CD4-positive, alpha-beta memory T cell (primary cell): ENCODE measurements around the gene NARS2. TPM values are rescaled to one million over a fixed set of nuclear protein-coding genes. Genes with fewer than 3 reads are reported as not detected.
A peak's percentile ranks its signal among the peaks of the same experiment; 100 is the strongest.

Experiments
- CTCF ChIA-PET: fragments of 350-600 bp; sonication (Branson Sonifier 250); formaldehyde crosslinking; loops from one replicate; lab custom pipeline; 2021; ENCODE audit warnings: inconsistent platforms; ENCODE audit not compliant: partially characterized antibody; lab: Charles Lee
- POLR2A ChIA-PET: fragments of 350-600 bp; sonication (Branson Sonifier 250); formaldehyde crosslinking; loops from one replicate; lab custom pipeline; 2021; ENCODE audit not compliant: partially characterized antibody; lab: Charles Lee
- DNase-seq, 5 donors: peaks; one replicate each; pipeline versions ENCODE4 v3.0.0 to v3.0.0-alpha.2; 2020 to 2022; ENCODE audit warnings: mixed read lengths in 1 of 5
- H3K27ac ChIP-seq: one replicate; pipeline ENCODE4 v1.7.0; 2013; ENCODE audit warnings: low read depth, low read length
- H3K27me3 ChIP-seq: 2 replicates; pipeline ENCODE4 v1.7.0; 2013; ENCODE audit warnings: mild to moderate bottlenecking, low read length, moderate library complexity; ENCODE audit not compliant: insufficient read depth
- H3K36me3 ChIP-seq: 2 replicates; pipeline ENCODE4 v1.7.0; 2013; ENCODE audit warnings: mild to moderate bottlenecking, low read length, moderate library complexity; ENCODE audit not compliant: insufficient read depth
- H3K4me1 ChIP-seq: 2 replicates; pipeline ENCODE4 v1.7.0; 2013; ENCODE audit warnings: mild to moderate bottlenecking, low read length, moderate library complexity; ENCODE audit not compliant: insufficient read depth
- H3K4me3 ChIP-seq, 2 donors: one replicate each; pipeline ENCODE4 v1.7.0; 2013; ENCODE audit warnings: low read length in 2 of 2, mild to moderate bottlenecking in 1 of 2
- H3K9me3 ChIP-seq, 2 donors: one replicate each; pipeline ENCODE4 v1.7.0; 2013; ENCODE audit warnings: low read length in 2 of 2, control low read depth in 1 of 2; ENCODE audit not compliant: control insufficient read depth in 1 of 2
- H3K27ac Mint-ChIP-seq, 7 donors: one replicate each; pipeline ENCODE4 v1.8.0; 2020 to 2021; ENCODE audit warnings: mixed read lengths in 7 of 7, mild to moderate bottlenecking in 6 of 7, inconsistent platforms in 3 of 7, moderate library complexity in 3 of 7
- H3K27me3 Mint-ChIP-seq, 2 donors: one replicate each; pipeline ENCODE4 v1.8.0; 2020 to 2021; ENCODE audit warnings: mixed read lengths in 2 of 2
- H3K36me3 Mint-ChIP-seq, 2 donors: one replicate each; pipeline ENCODE4 v1.8.0; 2020 to 2021; ENCODE audit warnings: mixed read lengths in 2 of 2, inconsistent platforms in 1 of 2, mild to moderate bottlenecking in 1 of 2
- H3K4me1 Mint-ChIP-seq, 4 donors: one replicate each; pipeline ENCODE4 v1.8.0; 2020 to 2021; ENCODE audit warnings: mixed read lengths in 4 of 4, mild to moderate bottlenecking in 1 of 4
- H3K4me3 Mint-ChIP-seq, 8 donors: one replicate each; pipeline ENCODE4 v1.8.0; 2020 to 2021; ENCODE audit warnings: mixed read lengths in 8 of 8, mild to moderate bottlenecking in 7 of 8, moderate library complexity in 6 of 8, inconsistent platforms in 3 of 8
- H3K9me3 Mint-ChIP-seq, 8 donors: one replicate each; pipeline ENCODE4 v1.8.0; 2020 to 2021; ENCODE audit warnings: mixed read lengths in 8 of 8, mild to moderate bottlenecking in 5 of 8, inconsistent platforms in 3 of 8, moderate library complexity in 1 of 8
- intact Hi-C: fragments of 100-400 bp; cut with micrococcal nuclease; formaldehyde crosslinking; loops from one replicate; pipeline ENCODE4 v1.15.1; 2023
- polyA plus RNA-seq, 2 donors: library from polyadenylated mRNA; unstranded; fragments of 300-500 nt; fragmentation: Illumina TruSeq; gene quantifications; one replicate each; pipeline ENCODE4 v1.2.3, GENCODE V29; 2021
- total RNA-seq, 2 experiments: library from RNA; stranded (reverse); gene quantifications; one replicate each; pipeline ENCODE4 v1.2.3, GENCODE V29; 2021

Gene NARS2
- total and polyA plus RNA-seq, 4 experiments from 2014 or later, result 14.3 to 18.4 (median 16.7) TPM

DNA sequence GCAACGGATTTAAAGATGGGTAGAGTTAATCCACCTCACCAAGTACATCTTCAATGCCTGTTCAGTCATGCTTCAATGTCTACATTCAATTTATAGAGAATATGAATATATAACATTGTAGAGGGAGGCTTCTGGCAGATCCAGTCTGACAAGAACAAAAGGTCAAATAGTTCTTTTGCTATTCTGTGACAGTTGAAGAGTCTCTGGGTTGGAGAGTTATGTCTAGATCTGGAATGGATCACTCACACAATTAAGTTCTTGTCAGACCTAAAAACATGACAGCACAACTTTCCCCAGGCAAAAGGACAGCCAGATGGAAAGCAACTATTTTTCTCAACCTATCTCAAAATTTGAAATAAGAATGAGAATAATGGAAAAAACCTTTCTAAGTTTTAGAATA, 141.7 kb downstream of the NARS2 start:
- H3K27me3 Mint-ChIP-seq, result no peaks in the 10 kb centered on the region
- Histone ChIP-seq H3K9me3 (no peaks in the 10 kb centered on the region), H3K4me1 (no peaks in the 10 kb centered on the region), H3K36me3 (no peaks in the 10 kb centered on the region), H3K4me3 (no peak overlapping the region), H3K27ac (no peak overlapping the region), H3K27me3 (no peaks in the 10 kb centered on the region)
- peaks cover 16 to 26% of the 10 kb centered on the region in 2 donors for H3K36me3 Mint-ChIP-seq
- DNase-seq, result no peak
- H3K4me1 Mint-ChIP-seq, result peaks cover 0 to 5% (median 4%) of the 10 kb centered on the region in 4 donors
- peak overlapping the region in 1 of 7 donors; percentile 46 for H3K27ac Mint-ChIP-seq
- ChIA-PET POLR2A (no interaction called here), CTCF (interaction anchor here (6.2 kb wide), 1 partner anchor 12 kb away, joined by 44 read pairs; no protein-coding TSS in a partner anchor)
- no peaks in the 10 kb centered on the region for H3K9me3 Mint-ChIP-seq
- intact Hi-C loops, result no loop called here
- no peak overlapping the region for H3K4me3 Mint-ChIP-seq

DNA sequence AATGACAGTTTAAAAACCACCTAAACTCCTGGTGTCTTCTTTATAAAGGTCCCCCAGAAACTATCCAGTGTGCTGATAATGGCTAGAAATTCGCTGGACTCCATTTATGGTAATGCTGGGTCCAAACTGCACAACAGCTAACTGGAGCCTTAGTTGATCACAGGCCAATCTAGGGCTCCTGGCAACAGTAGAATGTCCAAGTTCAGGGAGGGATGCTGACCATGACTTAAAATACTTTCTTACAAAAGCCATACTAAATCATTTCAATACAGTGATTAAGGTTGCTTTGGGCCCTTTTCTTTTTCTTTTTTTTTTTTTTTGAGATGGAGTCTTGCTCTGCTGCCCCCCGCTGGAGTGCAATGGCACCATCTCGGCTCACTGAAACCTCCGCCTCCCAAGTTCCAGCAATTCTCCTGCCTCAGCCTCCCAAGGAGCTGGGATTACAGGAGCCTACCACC, 142.6 kb downstream of the NARS2 start:
- no peak overlapping the region for H3K4me3 Mint-ChIP-seq
- H3K4me1 Mint-ChIP-seq, result peaks cover 0 to 5% (median 4%) of the 10 kb centered on the region in 4 donors
- Histone ChIP-seq H3K27ac (no peak overlapping the region), H3K9me3 (no peaks in the 10 kb centered on the region), H3K36me3 (no peaks in the 10 kb centered on the region), H3K27me3 (no peaks in the 10 kb centered on the region), H3K4me1 (no peaks in the 10 kb centered on the region), H3K4me3 (no peak overlapping the region)
- DNase-seq, result no peak
- H3K27ac Mint-ChIP-seq, result no peak overlapping the region
- ChIA-PET CTCF (interaction anchor here (0.7 to 6.2 kb wide), 4 partner anchors 12 to 55 kb away, joined by 3 to 44 read pairs (median 8); no protein-coding TSS in a partner anchor), POLR2A (interaction anchor here (2.3 kb wide), 1 partner anchor 14 kb away, joined by 4 read pairs; the partner anchor contains the start of gene GAB2)
- H3K36me3 Mint-ChIP-seq, result peaks cover 12 to 22% of the 10 kb centered on the region in 2 donors
- H3K9me3 Mint-ChIP-seq, result no peaks in the 10 kb centered on the region
- intact Hi-C loops, result no loop called here
- H3K27me3 Mint-ChIP-seq, result no peaks in the 10 kb centered on the region

DNA sequence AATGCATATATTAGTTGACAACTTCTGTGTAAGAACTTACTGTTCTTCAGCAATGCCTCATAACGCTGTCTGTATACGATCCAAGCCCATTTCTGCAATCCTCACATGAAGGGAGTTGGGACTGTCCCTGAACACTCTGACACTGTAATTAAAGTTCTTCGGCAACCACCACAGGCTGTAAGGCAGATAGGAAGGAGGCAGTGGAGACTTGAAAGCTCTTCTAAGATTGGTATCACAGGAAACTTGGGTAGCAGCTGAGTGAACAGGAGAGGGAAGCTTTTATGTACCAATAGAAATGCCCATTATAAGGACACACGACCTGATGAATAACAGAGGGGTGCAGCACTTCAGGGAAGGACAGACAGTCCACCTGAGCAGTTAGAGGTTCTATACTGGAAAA, 145.0 kb downstream of the NARS2 start:
- Histone ChIP-seq H3K27me3 (no peaks in the 10 kb centered on the region), H3K27ac (no peak overlapping the region), H3K9me3 (no peaks in the 10 kb centered on the region), H3K4me3 (no peak overlapping the region), H3K4me1 (no peaks in the 10 kb centered on the region), H3K36me3 (no peaks in the 10 kb centered on the region)
- CTCF ChIA-PET, result interaction anchor here (1.2 to 6.2 kb wide), 3 partner anchors 9 to 13 kb away, joined by 4 to 44 read pairs (median 13); partner anchors contain the start of gene GAB2
- Mint-ChIP-seq H3K4me1 (peaks cover 0 to 5% (median 4%) of the 10 kb centered on the region in 4 donors), H3K36me3 (peaks cover 4 to 13% of the 10 kb centered on the region in 2 donors), H3K27me3 (no peaks in the 10 kb centered on the region), H3K4me3 (no peak overlapping the region), H3K9me3 (no peaks in the 10 kb centered on the region), H3K27ac (peak overlapping the region in 1 of 7 donors; percentile 1)
- intact Hi-C loops, result no loop called here
- no peak for DNase-seq
- POLR2A ChIA-PET, result interaction anchor here (0.7 kb wide), 1 partner anchor 15 kb away, joined by 3 read pairs; no protein-coding TSS in a partner anchor

DNA sequence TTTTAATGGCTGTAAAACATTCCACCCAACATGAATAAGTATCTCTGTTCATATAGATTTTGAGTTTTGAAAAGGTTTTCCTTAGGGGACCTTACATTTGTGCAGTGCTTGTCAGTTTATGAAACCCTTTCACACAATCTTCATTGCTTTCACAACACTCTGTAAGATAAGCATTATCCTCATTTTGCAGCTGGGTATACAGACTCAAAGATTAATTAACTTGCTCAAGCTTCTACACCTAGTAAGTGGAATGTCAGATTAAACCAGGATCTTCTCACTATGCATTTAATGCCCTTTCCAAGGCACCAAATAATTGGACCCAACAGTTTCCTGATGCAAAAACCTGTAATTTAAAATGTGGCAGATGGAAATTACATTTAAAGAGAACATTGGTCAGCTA, 145.5 kb downstream of the NARS2 start:
- H3K27ac Mint-ChIP-seq, result no peak overlapping the region
- ChIA-PET POLR2A (interaction anchor here (0.7 kb wide), 1 partner anchor 15 kb away, joined by 3 read pairs; no protein-coding TSS in a partner anchor), CTCF (interaction anchor here (1.2 to 6.2 kb wide), 2 partner anchors 9 to 12 kb away, joined by 4 to 44 read pairs; partner anchors contain the start of gene GAB2)
- peaks cover 4 to 13% of the 10 kb centered on the region in 2 donors for H3K36me3 Mint-ChIP-seq
- Histone ChIP-seq H3K36me3 (no peaks in the 10 kb centered on the region), H3K27ac (no peak overlapping the region), H3K4me1 (no peaks in the 10 kb centered on the region), H3K27me3 (no peaks in the 10 kb centered on the region), H3K4me3 (no peak overlapping the region), H3K9me3 (no peaks in the 10 kb centered on the region)
- no peaks in the 10 kb centered on the region for H3K27me3 Mint-ChIP-seq
- intact Hi-C loops, result no loop called here
- H3K9me3 Mint-ChIP-seq, result no peaks in the 10 kb centered on the region
- peaks cover 0 to 7% (median 5%) of the 10 kb centered on the region in 4 donors for H3K4me1 Mint-ChIP-seq
- DNase-seq, result no peak
- H3K4me3 Mint-ChIP-seq, result no peak overlapping the region

DNA sequence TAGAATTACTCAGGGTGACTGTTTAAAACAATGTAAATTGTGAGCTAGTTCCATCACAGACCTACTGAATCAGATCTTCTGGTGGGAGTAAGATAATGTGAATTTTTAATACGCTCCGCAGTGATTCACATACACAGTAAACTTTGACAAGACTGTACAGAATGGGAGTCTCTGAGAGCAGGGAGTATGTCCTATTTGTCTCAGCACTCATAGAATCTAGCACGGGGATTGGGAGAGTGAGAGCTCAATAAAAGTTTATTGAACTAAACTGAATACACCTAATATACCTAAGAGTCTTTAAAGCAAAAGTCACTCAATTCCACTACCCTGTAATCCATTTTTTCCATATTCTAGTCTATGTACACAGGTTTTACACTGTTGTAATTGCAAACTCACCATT, 145.9 kb downstream of the NARS2 start:
- H3K4me1 Mint-ChIP-seq, result peaks cover 0 to 7% (median 5%) of the 10 kb centered on the region in 4 donors
- no peaks in the 10 kb centered on the region for H3K36me3 ChIP-seq

DNA sequence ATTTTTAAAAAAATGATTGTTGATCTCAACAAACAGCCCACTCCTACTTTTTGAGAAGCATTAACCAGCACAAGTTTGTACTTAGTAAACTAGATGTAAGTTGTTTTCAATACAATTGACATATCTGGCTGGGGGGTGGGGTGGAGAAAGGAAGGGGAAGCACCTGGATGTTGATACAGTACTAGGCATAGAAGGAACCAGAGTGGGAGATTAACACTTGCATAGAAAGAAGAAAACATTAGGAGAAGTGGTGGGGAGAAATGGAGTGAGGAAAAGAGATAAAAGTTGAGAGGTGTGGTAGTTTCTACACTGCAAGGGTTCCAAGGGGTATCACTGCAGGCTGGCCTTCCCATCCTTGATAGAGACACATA, 146.4 kb downstream of the NARS2 start:
- H3K27ac ChIP-seq, result no peak overlapping the region
- peaks cover 4 to 13% of the 10 kb centered on the region in 2 donors for H3K36me3 Mint-ChIP-seq
- no peaks in the 10 kb centered on the region for H3K27me3 ChIP-seq
- ChIA-PET POLR2A (interaction anchor here (0.8 kb wide), 1 partner anchor 10 kb away, joined by 3 read pairs; no protein-coding TSS in a partner anchor), CTCF (interaction anchor here (0.6 to 6.2 kb wide), 3 partner anchors 8 to 40 kb away, joined by 3 to 44 read pairs (median 4); partner anchors contain the start of gene GAB2)
- no peaks in the 10 kb centered on the region for H3K9me3 Mint-ChIP-seq
- no peaks in the 10 kb centered on the region for H3K4me1 ChIP-seq
- intact Hi-C loops, result no loop called here
- no peaks in the 10 kb centered on the region for H3K9me3 ChIP-seq
- no peak overlapping the region for H3K4me3 Mint-ChIP-seq
- no peak overlapping the region for H3K4me3 ChIP-seq
- no peaks in the 10 kb centered on the region for H3K36me3 ChIP-seq
- peaks cover 0 to 7% (median 5%) of the 10 kb centered on the region in 4 donors for H3K4me1 Mint-ChIP-seq
- no peak overlapping the region for H3K27ac Mint-ChIP-seq
- no peaks in the 10 kb centered on the region for H3K27me3 Mint-ChIP-seq
- DNase-seq, result no peak

More for the DNA sequence above, 145.9 kb downstream of the NARS2 start:
- CTCF ChIA-PET, result interaction anchor here (0.6 to 6.2 kb wide), 3 partner anchors 8 to 39 kb away, joined by 3 to 44 read pairs (median 4); partner anchors contain the start of gene GAB2
- no peak overlapping the region for H3K27ac ChIP-seq
- Mint-ChIP-seq H3K36me3 (peaks cover 4 to 13% of the 10 kb centered on the region in 2 donors), H3K4me3 (no peak overlapping the region), H3K27ac (no peak overlapping the region), H3K9me3 (no peaks in the 10 kb centered on the region), H3K27me3 (no peaks in the 10 kb centered on the region)
- intact Hi-C loops, result no loop called here
- DNase-seq, result no peak
- H3K9me3 ChIP-seq, result no peaks in the 10 kb centered on the region
- H3K27me3 ChIP-seq, result no peaks in the 10 kb centered on the region
- POLR2A ChIA-PET, result interaction anchor here (0.7 to 0.8 kb wide), 2 partner anchors 10 to 15 kb away, joined by 3 read pairs; no protein-coding TSS in a partner anchor
- H3K4me1 ChIP-seq, result no peaks in the 10 kb centered on the region
- no peak overlapping the region for H3K4me3 ChIP-seq

DNA sequence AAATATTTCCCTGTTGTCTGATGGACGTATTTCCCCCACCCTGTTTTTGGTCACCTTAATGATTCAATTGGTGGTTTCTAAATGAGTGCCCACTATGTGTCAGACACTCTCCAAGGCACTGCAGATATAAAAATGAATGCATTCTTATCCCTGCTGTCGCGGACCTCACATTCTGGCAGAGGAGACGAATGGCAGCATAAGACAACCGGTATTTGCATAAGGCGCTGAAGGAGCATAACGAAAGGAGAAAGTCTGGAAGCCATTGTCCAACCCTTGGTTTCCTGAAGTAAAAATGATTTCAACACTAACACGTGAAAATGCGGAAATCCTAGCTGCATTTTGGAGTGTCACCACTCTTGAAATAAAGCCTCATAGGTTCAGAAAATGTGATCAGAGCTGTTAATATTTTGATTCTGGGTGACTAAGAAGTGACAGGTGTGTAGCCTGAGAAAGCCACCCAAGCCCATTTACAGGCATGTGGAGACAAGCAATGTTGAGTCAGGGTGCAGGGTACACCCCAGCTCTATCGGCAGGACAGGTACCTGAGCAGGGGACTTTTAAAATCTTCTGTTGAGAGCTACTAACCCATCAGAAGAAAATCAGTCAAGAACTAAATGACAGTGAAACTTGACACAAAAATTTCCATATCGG, 146.9 kb downstream of the NARS2 start:
- no peaks in the 10 kb centered on the region for H3K9me3 Mint-ChIP-seq
- no peaks in the 10 kb centered on the region for H3K27me3 ChIP-seq
- no peaks in the 10 kb centered on the region for H3K36me3 ChIP-seq
- no peak for DNase-seq
- no peak overlapping the region for H3K27ac ChIP-seq
- no peak overlapping the region for H3K4me3 ChIP-seq
- ChIA-PET CTCF (interaction anchor here (6.2 kb wide), 1 partner anchor 7 kb away, joined by 44 read pairs; no protein-coding TSS in a partner anchor), POLR2A (interaction anchor here (0.8 kb wide), 1 partner anchor 9 kb away, joined by 3 read pairs; no protein-coding TSS in a partner anchor)
- no peak overlapping the region for H3K4me3 Mint-ChIP-seq
- H3K9me3 ChIP-seq, result no peaks in the 10 kb centered on the region
- no peaks in the 10 kb centered on the region for H3K27me3 Mint-ChIP-seq
- no peaks in the 10 kb centered on the region for H3K4me1 ChIP-seq
- peaks cover 4 to 9% of the 10 kb centered on the region in 2 donors for H3K36me3 Mint-ChIP-seq
- intact Hi-C loops, result no loop called here
- no peak overlapping the region for H3K27ac Mint-ChIP-seq
- peaks cover 0 to 7% (median 5%) of the 10 kb centered on the region in 4 donors for H3K4me1 Mint-ChIP-seq
